OCI-LY3 (cell line): Measurements from ENCODE around the gene ENPP3.

Experiments
- H2AFZ ChIP-seq: fragments of 200-600, 300-600 bp; shearing (Covaris generic); 2 replicates; pipeline ENCODE4 v1.6.0; 2014; ENCODE audit warnings: antibody characterized with exemption, low read depth, low read length
- H3K27ac ChIP-seq: fragments of 200-600, 300-600 bp; sonication (generic); 2 replicates; pipeline ENCODE4 v1.5.1; 2014; ENCODE audit warnings: mild to moderate bottlenecking, low read length, moderate library complexity, mixed read lengths
- H3K27me3 ChIP-seq: fragments of 200-600, 300-600 bp; sonication (generic); 2 replicates; pipeline ENCODE4 v1.6.1; 2014; ENCODE audit warnings: low read depth, low read length, mixed read lengths
- H3K36me3 ChIP-seq: fragments of 200-600, 300-600 bp; sonication (generic); replicated peaks from 2 replicates; pipeline ENCODE3; 2014; ENCODE audit warnings: low read depth, low read length, mixed read lengths
- H3K4me1 ChIP-seq: fragments of 300-600, 200-600 bp; sonication (generic); 2 replicates; pipeline ENCODE4 v1.6.1; 2014; ENCODE audit warnings: low read length, mixed read lengths
- H3K4me2 ChIP-seq: fragments of 200-600, 300-600 bp; sonication (generic); 2 replicates; pipeline ENCODE4 v1.6.1; 2014; ENCODE audit warnings: low read length, mixed read lengths
- H3K4me3 ChIP-seq: fragments of 300-600, 200-600 bp; sonication (generic); 2 replicates; pipeline ENCODE4 v1.5.1; 2014; ENCODE audit warnings: antibody characterized with exemption, mild to moderate bottlenecking, low read length, moderate library complexity
- H3K79me2 ChIP-seq: fragments of 300-600, 200-600 bp; shearing (Covaris generic); 2 replicates; pipeline ENCODE4 v1.6.1; 2014; ENCODE audit warnings: mild to moderate bottlenecking, low read length, mixed read lengths
- H3K9ac ChIP-seq: fragments of 300-600, 200-600 bp; shearing (Covaris generic); 2 replicates; pipeline ENCODE4 v1.6.0; 2014; ENCODE audit warnings: mild to moderate bottlenecking, low read length, moderate library complexity
- H3K9me3 ChIP-seq: fragments of 200-600, 300-600 bp; shearing (Covaris generic); 2 replicates; pipeline ENCODE4 v1.6.1; 2014; ENCODE audit warnings: low read length, mixed read lengths; ENCODE audit not compliant: insufficient read depth
- H4K20me1 ChIP-seq: fragments of 200-600, 300-600 bp; sonication (generic); 2 replicates; pipeline ENCODE4 v1.6.1; 2016; ENCODE audit warnings: low read length, mixed read lengths; ENCODE audit not compliant: insufficient read depth
- CTCF ChIP-seq: fragments of 200-600, 300-600 bp; sonication (generic); IDR thresholded peaks from 2 replicates; pipeline ENCODE4 v1.5.1; 2014; ENCODE audit warnings: antibody characterized with exemption, low read length, low read depth
- EZH2phosphoT487 ChIP-seq: fragments of 200-600 bp; shearing (Covaris generic); IDR thresholded peaks from 2 replicates; pipeline ENCODE4 v1.6.1; 2018; ENCODE audit warnings: antibody characterized with exemption, mixed run types, low read depth

The ENPP3 gene

GRCh38 chr6:131791476-131791875 is 154.4 kb downstream of the ENPP3 start:
- Histone ChIP-seq H3K4me2 (no peak overlapping the region), H4K20me1 (no peaks in the 10 kb centered on the region), H3K27ac (no peak overlapping the region), H3K9ac (no peak overlapping the region), H3K36me3 (no peaks in the 10 kb centered on the region), H3K9me3 (no peaks in the 10 kb centered on the region), H3K27me3 (no peaks in the 10 kb centered on the region), H3K4me3 (no peak overlapping the region), H3K79me2 (no peaks in the 10 kb centered on the region), H2AFZ (no peak overlapping the region), H3K4me1 (no peaks in the 10 kb centered on the region)
- TF ChIP-seq CTCF (no peak), EZH2phosphoT487 (no peak)

- Histone ChIP-seq H3K4me1 (no peaks in the 10 kb centered on the region), H3K79me2 (no peaks in the 10 kb centered on the region), H3K36me3 (no peaks in the 10 kb centered on the region), H3K27ac (no peak overlapping the region), H4K20me1 (no peaks in the 10 kb centered on the region), H3K9me3 (no peaks in the 10 kb centered on the region), H3K27me3 (no peaks in the 10 kb centered on the region), H3K4me3 (no peak overlapping the region), H3K9ac (no peak overlapping the region), H2AFZ (no peak overlapping the region), H3K4me2 (no peak overlapping the region)
- TF ChIP-seq EZH2phosphoT487, result no peak
- TF ChIP-seq CTCF, result no peak
Measured at GRCh38 chr6:131792091-131792496, 155.0 kb downstream of the ENPP3 start.

- H3K79me2 ChIP-seq, result no peaks in the 10 kb centered on the region
- H3K27me3 ChIP-seq, result no peaks in the 10 kb centered on the region
- no peak overlapping the region for H2AFZ ChIP-seq
- TF ChIP-seq EZH2phosphoT487 (no peak), CTCF (no peak)
- H3K9me3 ChIP-seq, result no peaks in the 10 kb centered on the region
- H3K4me2 ChIP-seq, result no peak overlapping the region
- H3K4me3 ChIP-seq, result no peak overlapping the region
- H3K4me1 ChIP-seq, result no peaks in the 10 kb centered on the region
- H3K27ac ChIP-seq, result no peak overlapping the region
- H3K36me3 ChIP-seq, result no peaks in the 10 kb centered on the region
- H3K9ac ChIP-seq, result no peak overlapping the region
- H4K20me1 ChIP-seq, result no peaks in the 10 kb centered on the region
Measured at GRCh38 chr6:131795366-131795765, 158.3 kb downstream of the ENPP3 start.
